ENCODE data around the gene SLC20A1. TPM values are rescaled to one million over a fixed set of nuclear protein-coding genes. Genes with fewer than 3 reads are reported as not detected.

The SLC20A1 gene
- total RNA-seq, 4 donors from 2014 or later = 33.1 to 299 (median 88.2) TPM

DNA sequence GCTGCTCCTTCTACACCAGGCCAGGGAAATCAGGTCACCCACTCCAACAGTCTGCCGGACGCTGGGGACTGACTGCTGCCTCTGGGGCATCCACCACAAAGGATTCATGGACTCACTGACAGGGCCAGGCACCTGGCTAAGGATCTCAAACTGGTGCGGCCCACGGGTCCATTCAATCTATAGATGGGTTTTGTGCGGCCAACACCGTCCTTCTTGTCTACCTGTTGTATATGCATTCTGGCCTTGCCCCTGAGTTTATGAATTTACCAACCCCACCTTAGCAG lies 10.9 kb upstream of the SLC20A1 start:
- ATAC-seq (ENCODE audit: low FRiP score) (no peak), DNase-seq (ENCODE audit: low spot score) (no peak)
- TF ChIP-seq, protein P1, sequence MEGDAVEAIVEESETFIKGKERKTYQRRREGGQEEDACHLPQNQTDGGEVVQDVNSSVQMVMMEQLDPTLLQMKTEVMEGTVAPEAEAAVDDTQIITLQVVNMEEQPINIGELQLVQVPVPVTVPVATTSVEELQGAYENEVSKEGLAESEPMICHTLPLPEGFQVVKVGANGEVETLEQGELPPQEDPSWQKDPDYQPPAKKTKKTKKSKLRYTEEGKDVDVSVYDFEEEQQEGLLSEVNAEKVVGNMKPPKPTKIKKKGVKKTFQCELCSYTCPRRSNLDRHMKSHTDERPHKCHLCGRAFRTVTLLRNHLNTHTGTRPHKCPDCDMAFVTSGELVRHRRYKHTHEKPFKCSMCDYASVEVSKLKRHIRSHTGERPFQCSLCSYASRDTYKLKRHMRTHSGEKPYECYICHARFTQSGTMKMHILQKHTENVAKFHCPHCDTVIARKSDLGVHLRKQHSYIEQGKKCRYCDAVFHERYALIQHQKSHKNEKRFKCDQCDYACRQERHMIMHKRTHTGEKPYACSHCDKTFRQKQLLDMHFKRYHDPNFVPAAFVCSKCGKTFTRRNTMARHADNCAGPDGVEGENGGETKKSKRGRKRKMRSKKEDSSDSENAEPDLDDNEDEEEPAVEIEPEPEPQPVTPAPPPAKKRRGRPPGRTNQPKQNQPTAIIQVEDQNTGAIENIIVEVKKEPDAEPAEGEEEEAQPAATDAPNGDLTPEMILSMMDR (IDR thresholded peaks at IDR 0.05) = no peak

GRCh38 chr2:112636605-112637288 lies 9.0 kb upstream of the SLC20A1 start:
- DNase-seq (ENCODE audit: low spot score) (no peak), ATAC-seq (ENCODE audit: low FRiP score) (no peak)
- TF ChIP-seq, protein P1 (IDR thresholded peaks at IDR 0.05) = no peak

GRCh38 chr2:112637289-112637660 lies 8.5 kb upstream of the SLC20A1 start:
- TF ChIP-seq, protein P1 (IDR thresholded peaks at IDR 0.05) = no peak
- ATAC-seq (ENCODE audit: low FRiP score) (no peak), DNase-seq (ENCODE audit: low spot score) (no peak)

DNA sequence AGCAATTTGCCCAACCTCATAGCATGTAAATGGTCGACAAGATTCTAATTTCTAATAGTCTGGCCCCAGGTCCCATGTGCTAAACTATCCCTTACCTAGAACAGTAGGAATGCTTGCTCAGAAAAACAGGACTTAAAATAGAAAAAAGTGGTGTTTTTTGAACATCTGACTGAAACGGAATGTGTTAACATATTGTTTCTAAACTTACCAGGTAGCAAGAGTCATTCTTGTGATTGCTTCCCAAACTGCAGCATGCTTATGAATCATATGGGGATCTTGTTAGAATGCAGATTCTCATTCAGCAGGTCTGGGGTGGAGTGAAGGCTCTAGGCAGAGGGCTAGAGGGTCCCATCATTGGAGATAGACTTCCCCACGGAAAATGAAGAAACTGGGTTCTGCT lies 5.8 kb upstream of the SLC20A1 start:
- DNase-seq (ENCODE audit: low spot score) = no peak
- ATAC-seq (ENCODE audit: low FRiP score) = no peak
- TF ChIP-seq, protein P1 (IDR thresholded peaks at IDR 0.05) = no peak

GRCh38 chr2:112640467-112640799 lies 5.3 kb upstream of the SLC20A1 start:
- no peak for ATAC-seq (ENCODE audit: low FRiP score)
- no peak for DNase-seq (ENCODE audit: low spot score)
- TF ChIP-seq, protein P1 (IDR thresholded peaks at IDR 0.05) = no peak

- no peak for DNase-seq (ENCODE audit: low spot score)
- ATAC-seq (ENCODE audit: low FRiP score) = no peak
- TF ChIP-seq, protein P1 (IDR thresholded peaks at IDR 0.05) = no peak
Measured at GRCh38 chr2:112640800-112641675, 4.7 kb upstream of the SLC20A1 start.

DNA sequence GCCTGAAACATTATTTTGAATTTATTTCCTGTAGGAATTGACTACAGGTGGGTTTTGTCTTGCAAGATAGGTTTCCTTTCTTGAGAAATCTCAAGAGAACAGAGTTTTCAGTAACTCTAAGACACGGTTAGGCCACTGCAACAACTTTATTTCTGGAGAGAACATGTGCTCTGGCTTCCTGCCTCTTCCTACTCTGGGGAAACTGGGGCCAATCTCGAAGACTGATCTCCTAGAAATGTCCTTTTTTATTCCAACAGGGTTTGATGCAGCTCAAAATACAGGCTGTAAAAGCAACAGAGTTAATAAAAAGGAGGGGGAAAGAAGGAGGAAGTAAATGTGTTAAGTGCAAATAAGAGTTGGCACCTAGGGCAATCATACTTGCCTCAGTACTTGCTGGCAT lies 4.0 kb upstream of the SLC20A1 start:
- ATAC-seq (ENCODE audit: low FRiP score) (no peak), DNase-seq (ENCODE audit: low spot score) (no peak)
- TF ChIP-seq, protein P1 (IDR thresholded peaks at IDR 0.05) = no peak
